A549 (cell line): Measurements from ENCODE around the gene BSCL2. TPM values are rescaled to one million over a fixed set of nuclear protein-coding genes. Genes with fewer than 3 reads are reported as not detected.

ENCODE experiments used
- ATAC-seq, 2 experiments: fragments of 200-7000 bp in 1 of 2; fragments of >200 bp in 1 of 2; cut with Nextera tagmentation in 1 of 2; cut with Tn5 transposase in 1 of 2; 3 replicates each; pipeline versions ENCODE4 v1.8.0 to v1.9.1; 2018 to 2020; ENCODE audit warnings: mild to moderate bottlenecking in 1 of 2, moderate library complexity in 1 of 2
- CTCF ChIA-PET: fragments of 300-600 bp; sonication (Branson Sonifier 250); formaldehyde crosslinking; extraction: SDS; loops from one replicate; lab custom pipeline; 2021; ENCODE audit warnings: antibody characterized with exemption, inconsistent platforms; lab: Yijun Ruan, JAX
- POLR2A ChIA-PET: fragments of 350-600 bp; formaldehyde crosslinking; extraction: SDS; loops from one replicate; lab custom pipeline; 2021; ENCODE audit warnings: antibody characterized with exemption, inconsistent platforms; lab: Yijun Ruan, JAX
- DNase-seq, 2 experiments: peaks; one replicate each; pipeline versions ENCODE4 v3.0.0 to v3.0.0-alpha.2; 2011 to 2016; ENCODE audit warnings: low read depth in 1 of 2, low spot score in 1 of 2
- FAIRE-seq: peaks from 2 replicates; lab custom pipeline; 2011; peaks lifted over from hg19 to GRCh38; lab: Jason Lieb, UNC
- H3K27ac ChIP-seq, 2 experiments: fragments of >200 bp; sonication (Bioruptor Twin); formaldehyde crosslinking; 3 replicates each; pipeline ENCODE4 v1.5.1; 2016 to 2017
- H3K4me1 ChIP-seq: fragments of >200 bp; sonication (Bioruptor Twin); formaldehyde crosslinking; 3 replicates; pipeline ENCODE4 v1.6.1; 2016
- H3K4me2 ChIP-seq: fragments of >200 bp; sonication (Bioruptor Twin); formaldehyde crosslinking; 3 replicates; pipeline ENCODE4 v1.6.1; 2016
- H3K4me3 ChIP-seq: fragments of >200 bp; sonication (Bioruptor Twin); formaldehyde crosslinking; 3 replicates; pipeline ENCODE4 v1.5.1; 2016
- H3K9me3 ChIP-seq: fragments of >200 bp; sonication (Bioruptor Twin); formaldehyde crosslinking; 3 replicates; pipeline ENCODE4 v1.6.1; 2016
- CEBPB ChIP-seq, 2 experiments: fragments of >200 bp in 1 of 2; sonication (Bioruptor Twin) in 1 of 2; formaldehyde crosslinking in 1 of 2; IDR thresholded peaks; 2 replicates each; pipeline ENCODE4 v1.6.1; 2012 to 2016
- EHF ChIP-seq: fragments of 250-450 bp; sonication (Bioruptor Pico); IDR thresholded peaks from 2 replicates; pipeline ENCODE4 v1.5.0; 2020; ENCODE audit warnings: mild to moderate bottlenecking
- ESRRA ChIP-seq: fragments of 150-350 bp; IDR thresholded peaks from 2 replicates; pipeline ENCODE4 v1.6.1; 2014; ENCODE audit warnings: mild to moderate bottlenecking, low read length, borderline replicate concordance
- FOSB ChIP-seq: fragments of 250-450 bp; sonication (Bioruptor Pico); IDR thresholded peaks from 2 replicates; pipeline ENCODE4 v1.5.0; 2020; ENCODE audit warnings: mild to moderate bottlenecking, moderate library complexity
- GATA3 ChIP-seq: IDR thresholded peaks from 2 replicates; pipeline ENCODE4 v1.6.1; 2012; ENCODE audit warnings: borderline replicate concordance
- HDAC2 ChIP-seq: fragments of 200-600 bp; sonication (generic); IDR thresholded peaks from 2 replicates; pipeline ENCODE4 v1.6.1; 2016
- HEYL ChIP-seq: fragments of 250-450 bp; sonication (Bioruptor Pico); IDR thresholded peaks from 2 replicates; pipeline ENCODE4 v1.8.0; 2021; ENCODE audit warnings: mild to moderate bottlenecking, moderate library complexity
- HOXB13 ChIP-seq: fragments of 250-450 bp; sonication (Bioruptor Pico); IDR thresholded peaks from 2 replicates; pipeline ENCODE4 v1.5.0; 2020; ENCODE audit warnings: low read depth, mild to moderate bottlenecking, moderate library complexity
- HOXB5 ChIP-seq: fragments of 250-450 bp; sonication (Bioruptor Pico); IDR thresholded peaks from 2 replicates; pipeline ENCODE4 v1.5.0; 2020; ENCODE audit warnings: mild to moderate bottlenecking, moderate library complexity
- JUN ChIP-seq, 2 experiments: fragments of >200 bp; sonication (Bioruptor Twin); formaldehyde crosslinking; IDR thresholded peaks; 2 replicates in 1 of 2; 3 replicates in 1 of 2; pipeline ENCODE4 v1.6.1; 2016 to 2017
- KDM1A ChIP-seq: fragments of 200-600 bp; sonication (generic); IDR thresholded peaks from 2 replicates; pipeline ENCODE4 v1.6.1; 2016; ENCODE audit warnings: low read depth, mild to moderate bottlenecking
- KDM5A ChIP-seq: fragments of 200-600 bp; sonication (generic); IDR thresholded peaks from 2 replicates; pipeline ENCODE4 v1.6.1; 2016; ENCODE audit warnings: antibody characterized with exemption, mild to moderate bottlenecking
- MYC ChIP-seq: IDR thresholded peaks from 2 replicates; pipeline ENCODE4 v1.6.1; 2012; ENCODE audit warnings: mild to moderate bottlenecking, inconsistent platforms, low read length, improper control_type of control experiment, borderline replicate concordance
- NFE2L2 ChIP-seq: fragments of 150-350 bp; conservative IDR thresholded peaks from 2 replicates; pipeline ENCODE4 v1.6.1; 2014; ENCODE audit warnings: low read length
- POLR2AphosphoS2 ChIP-seq: conservative IDR thresholded peaks from 2 replicates; pipeline ENCODE4 v1.6.1; 2012; ENCODE audit warnings: low read length, improper control_type of control experiment, inconsistent platforms
- RAD21 ChIP-seq, 2 experiments: fragments of >200 bp in 1 of 2; sonication (Bioruptor Twin) in 1 of 2; formaldehyde crosslinking in 1 of 2; IDR thresholded peaks in 1 of 2; conservative IDR thresholded peaks in 1 of 2; 2 replicates in 1 of 2; 3 replicates in 1 of 2; pipeline ENCODE4 v1.6.1; 2012 to 2018; ENCODE audit warnings: inconsistent platforms in 1 of 2
- RARB ChIP-seq: fragments of 250-450 bp; sonication (Bioruptor Pico); IDR thresholded peaks from 2 replicates; pipeline ENCODE4 v1.8.0; 2021; ENCODE audit warnings: mild to moderate bottlenecking, moderate library complexity
- RFX5 ChIP-seq: fragments of 450-650 bp; IDR thresholded peaks from 2 replicates; pipeline ENCODE4 v1.7.1; 2014; ENCODE audit warnings: antibody characterized with exemption, mild to moderate bottlenecking, moderate library complexity
- SMC3 ChIP-seq: fragments of >200 bp; sonication (Bioruptor Twin); formaldehyde crosslinking; IDR thresholded peaks from 3 replicates; pipeline ENCODE4 v1.6.1; 2018; ENCODE audit warnings: inconsistent platforms
- SREBF2 ChIP-seq: fragments of 450-650 bp; IDR thresholded peaks from 2 replicates; pipeline ENCODE4 v1.6.1; 2014; ENCODE audit warnings: mild to moderate bottlenecking, moderate library complexity
- TFCP2L1 ChIP-seq: fragments of 250-450 bp; sonication (Bioruptor Pico); IDR thresholded peaks from 2 replicates; pipeline ENCODE4 v1.5.0; 2021; ENCODE audit warnings: mild to moderate bottlenecking
- USF2 ChIP-seq: fragments of 450-650 bp; IDR thresholded peaks from 2 replicates; pipeline ENCODE4 v1.6.1; 2014; ENCODE audit warnings: antibody characterized with exemption
- ZC3H11A ChIP-seq: fragments of 450-650 bp; IDR thresholded peaks from 2 replicates; pipeline ENCODE4 v1.6.1; 2014; ENCODE audit warnings: antibody characterized with exemption, mild to moderate bottlenecking
- ZFP36 ChIP-seq: fragments of 450-650 bp; IDR thresholded peaks from 2 replicates; pipeline ENCODE4 v1.6.1; 2014; ENCODE audit warnings: borderline replicate concordance; ENCODE audit not compliant: partially characterized antibody
- ZNF302 ChIP-seq: fragments of 250-450 bp; sonication (Bioruptor Pico); IDR thresholded peaks from 2 replicates; pipeline ENCODE4 v1.9.0; 2021; ENCODE audit warnings: inconsistent platforms, mild to moderate bottlenecking, moderate library complexity
- WGBS: methylation state at CpG from one replicate; pipeline ENCODE4 v1.1.6; 2017; ENCODE audit errors: missing lambda C conversion rate; 5-methylcytosine and 5-hydroxymethylcytosine counted together
- polyA plus RNA-seq, 4 experiments: library from polyadenylated mRNA; depleted of rRNA in 3 of 4; stranded (reverse); fragments of >200 nt; fragmentation: RNase III in 1 of 4; extraction: RNeasy Plus Mini Kit Qiagen cat#74134 plus additional on column Dnase treatment in 1 of 4; gene quantifications; 2 replicates in 3 of 4; 3 replicates in 1 of 4; pipeline ENCODE4 v1.2.3, GENCODE V29; 2011 to 2017
- TF ChIP-seq, protein P1 (sequence below): fragments of 150-350 bp; IDR thresholded peaks from 2 replicates; pipeline ENCODE4 v1.6.1; 2014; ENCODE audit warnings: low read depth, mild to moderate bottlenecking, low read length
- TF ChIP-seq, protein P2 (sequence below): fragments of >200 bp; sonication (Bioruptor Twin); formaldehyde crosslinking; IDR thresholded peaks from 3 replicates; pipeline ENCODE4 v1.6.1; 2016
- TF ChIP-seq, protein P3 (sequence below): fragments of >200 bp; sonication (Bioruptor Twin); formaldehyde crosslinking; IDR thresholded peaks from 3 replicates; pipeline ENCODE4 v1.5.1; 2016
- TF ChIP-seq, protein P4 (sequence below): fragments of 250-450 bp; sonication (Bioruptor Pico); IDR thresholded peaks from 2 replicates; pipeline ENCODE4 v1.5.0; 2021; ENCODE audit warnings: mild to moderate bottlenecking, moderate library complexity, borderline replicate concordance

BSCL2 gene
- polyA plus RNA-seq, 2 of the 4 experiments (the other 2 are of a cell fraction) = 63.0 to 63.9 TPM

- 92% methylated on average over 5 of the region's 5 CpGs for WGBS
- Histone ChIP-seq H3K27ac (peak overlapping the region in 1 of 2 experiments; percentile 91; a peak in 3 of 6 replicates), H3K4me3 (no peak overlapping the region), H3K9me3 (no peaks in the 10 kb centered on the region), H3K4me1 (peaks cover 41% of the 10 kb centered on the region), H3K4me2 (peak overlapping the region; percentile 89)
- POLR2A ChIA-PET = interaction anchor here (0.5 to 6.1 kb wide), 6 partner anchors 10 to 148 kb away, joined by 3 to 64 read pairs (median 3); partner anchors contain the start of genes B3GAT3, C11orf98, CSKMT and HNRNPUL2
- no peak for ATAC-seq
- no peak for TF ChIP-seq NFE2L2
- no peak for TF ChIP-seq MYC
- TF ChIP-seq, protein P1, sequence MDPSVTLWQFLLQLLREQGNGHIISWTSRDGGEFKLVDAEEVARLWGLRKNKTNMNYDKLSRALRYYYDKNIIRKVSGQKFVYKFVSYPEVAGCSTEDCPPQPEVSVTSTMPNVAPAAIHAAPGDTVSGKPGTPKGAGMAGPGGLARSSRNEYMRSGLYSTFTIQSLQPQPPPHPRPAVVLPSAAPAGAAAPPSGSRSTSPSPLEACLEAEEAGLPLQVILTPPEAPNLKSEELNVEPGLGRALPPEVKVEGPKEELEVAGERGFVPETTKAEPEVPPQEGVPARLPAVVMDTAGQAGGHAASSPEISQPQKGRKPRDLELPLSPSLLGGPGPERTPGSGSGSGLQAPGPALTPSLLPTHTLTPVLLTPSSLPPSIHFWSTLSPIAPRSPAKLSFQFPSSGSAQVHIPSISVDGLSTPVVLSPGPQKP = no peak
- TF ChIP-seq RFX5 = no peak
- TF ChIP-seq SMC3 = no peak
- no peak for TF ChIP-seq JUN (IDR thresholded peaks at IDR 0.05)
- no peak for TF ChIP-seq POLR2AphosphoS2
- no peak for TF ChIP-seq HDAC2
- TF ChIP-seq ZFP36 = no peak
- no peak for TF ChIP-seq FOSB
- no peak for TF ChIP-seq HOXB13
- no peak for TF ChIP-seq CEBPB (IDR thresholded peaks at IDR 0.05)
- no peak for TF ChIP-seq RARB (CRISPR knock-in tag)
- TF ChIP-seq, protein P2, sequence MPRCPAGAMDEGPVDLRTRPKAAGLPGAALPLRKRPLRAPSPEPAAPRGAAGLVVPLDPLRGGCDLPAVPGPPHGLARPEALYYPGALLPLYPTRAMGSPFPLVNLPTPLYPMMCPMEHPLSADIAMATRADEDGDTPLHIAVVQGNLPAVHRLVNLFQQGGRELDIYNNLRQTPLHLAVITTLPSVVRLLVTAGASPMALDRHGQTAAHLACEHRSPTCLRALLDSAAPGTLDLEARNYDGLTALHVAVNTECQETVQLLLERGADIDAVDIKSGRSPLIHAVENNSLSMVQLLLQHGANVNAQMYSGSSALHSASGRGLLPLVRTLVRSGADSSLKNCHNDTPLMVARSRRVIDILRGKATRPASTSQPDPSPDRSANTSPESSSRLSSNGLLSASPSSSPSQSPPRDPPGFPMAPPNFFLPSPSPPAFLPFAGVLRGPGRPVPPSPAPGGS = no peak
- TF ChIP-seq HEYL (CRISPR knock-in tag) = no peak
- no peak for TF ChIP-seq USF2
- DNase-seq = no peak
- FAIRE-seq = no peak
- CTCF ChIA-PET = interaction anchor here (0.7 to 5.3 kb wide), 11 partner anchors 8 to 334 kb away, joined by 3 to 37 read pairs (median 4); partner anchors contain the start of genes HNRNPUL2, LBHD1, TTC9C and UQCC3
Observed at GRCh38 chr11:62708392-62708791, 1.2 kb upstream of the BSCL2 start.

DNA sequence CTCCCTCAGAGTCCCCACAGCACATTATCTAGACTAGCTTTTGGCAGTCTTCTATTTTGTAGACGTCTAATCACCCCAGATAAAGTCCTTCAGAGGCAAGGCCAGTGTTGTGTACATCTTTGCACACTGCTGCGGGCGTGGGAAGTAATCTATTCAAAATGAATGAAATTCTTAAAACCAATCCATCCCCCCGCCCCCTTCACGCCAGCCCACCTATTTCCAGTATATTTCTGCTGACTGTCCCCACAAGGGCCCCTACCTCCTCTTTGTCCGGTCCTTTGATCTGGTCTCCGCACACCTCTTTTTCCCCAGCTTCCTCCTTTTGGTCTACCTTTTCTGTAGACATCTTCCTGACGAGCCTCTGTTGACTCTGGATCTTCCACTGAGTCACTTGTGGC lies 375 bp downstream of the BSCL2 start:
- Histone ChIP-seq H3K4me1 (peaks cover 26% of the 10 kb centered on the region), H3K4me3 (no peak overlapping the region), H3K4me2 (peak overlapping the region; percentile 78), H3K9me3 (no peaks in the 10 kb centered on the region), H3K27ac (peak overlapping the region in 1 of 2 experiments; percentile 92; a peak in 2 of 6 replicates)
- FAIRE-seq (no peak), ATAC-seq (no peak), DNase-seq (no peak)
- WGBS = 85% methylated on average over 8 of the region's 8 CpGs
- ChIA-PET CTCF (interaction anchor here (1.0 to 5.3 kb wide), 8 partner anchors 9 to 56 kb away, joined by 3 to 37 read pairs (median 6); partner anchors contain the start of genes HNRNPUL2, LBHD1, TTC9C and UQCC3), POLR2A (interaction anchor here (1.0 to 6.1 kb wide), 7 partner anchors 21 to 294 kb away, joined by 3 to 64 read pairs (median 7); partner anchors contain the start of genes C11orf98, CSKMT, EEF1G and HNRNPUL2)
- no peak for TF ChIP-seq HOXB13
- TF ChIP-seq SREBF2 = no peak
- no peak for TF ChIP-seq POLR2AphosphoS2
- no peak for TF ChIP-seq ZNF302 (CRISPR knock-in tag)
- no peak for TF ChIP-seq RFX5
- TF ChIP-seq, protein P1 = no peak
- TF ChIP-seq, protein P3, sequence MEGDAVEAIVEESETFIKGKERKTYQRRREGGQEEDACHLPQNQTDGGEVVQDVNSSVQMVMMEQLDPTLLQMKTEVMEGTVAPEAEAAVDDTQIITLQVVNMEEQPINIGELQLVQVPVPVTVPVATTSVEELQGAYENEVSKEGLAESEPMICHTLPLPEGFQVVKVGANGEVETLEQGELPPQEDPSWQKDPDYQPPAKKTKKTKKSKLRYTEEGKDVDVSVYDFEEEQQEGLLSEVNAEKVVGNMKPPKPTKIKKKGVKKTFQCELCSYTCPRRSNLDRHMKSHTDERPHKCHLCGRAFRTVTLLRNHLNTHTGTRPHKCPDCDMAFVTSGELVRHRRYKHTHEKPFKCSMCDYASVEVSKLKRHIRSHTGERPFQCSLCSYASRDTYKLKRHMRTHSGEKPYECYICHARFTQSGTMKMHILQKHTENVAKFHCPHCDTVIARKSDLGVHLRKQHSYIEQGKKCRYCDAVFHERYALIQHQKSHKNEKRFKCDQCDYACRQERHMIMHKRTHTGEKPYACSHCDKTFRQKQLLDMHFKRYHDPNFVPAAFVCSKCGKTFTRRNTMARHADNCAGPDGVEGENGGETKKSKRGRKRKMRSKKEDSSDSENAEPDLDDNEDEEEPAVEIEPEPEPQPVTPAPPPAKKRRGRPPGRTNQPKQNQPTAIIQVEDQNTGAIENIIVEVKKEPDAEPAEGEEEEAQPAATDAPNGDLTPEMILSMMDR = no peak
- no peak for TF ChIP-seq SMC3
- no peak for TF ChIP-seq NFE2L2
- TF ChIP-seq ESRRA = no peak
- no peak for TF ChIP-seq KDM5A
- TF ChIP-seq, protein P4, sequence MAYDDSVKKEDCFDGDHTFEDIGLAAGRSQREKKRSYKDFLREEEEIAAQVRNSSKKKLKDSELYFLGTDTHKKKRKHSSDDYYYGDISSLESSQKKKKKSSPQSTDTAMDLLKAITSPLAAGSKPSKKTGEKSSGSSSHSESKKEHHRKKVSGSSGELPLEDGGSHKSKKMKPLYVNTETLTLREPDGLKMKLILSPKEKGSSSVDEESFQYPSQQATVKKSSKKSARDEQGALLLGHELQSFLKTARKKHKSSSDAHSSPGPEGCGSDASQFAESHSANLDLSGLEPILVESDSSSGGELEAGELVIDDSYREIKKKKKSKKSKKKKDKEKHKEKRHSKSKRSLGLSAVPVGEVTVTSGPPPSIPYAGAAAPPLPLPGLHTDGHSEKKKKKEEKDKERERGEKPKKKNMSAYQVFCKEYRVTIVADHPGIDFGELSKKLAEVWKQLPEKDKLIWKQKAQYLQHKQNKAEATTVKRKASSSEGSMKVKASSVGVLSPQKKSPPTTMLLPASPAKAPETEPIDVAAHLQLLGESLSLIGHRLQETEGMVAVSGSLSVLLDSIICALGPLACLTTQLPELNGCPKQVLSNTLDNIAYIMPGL (CRISPR knock-in tag) = no peak
- TF ChIP-seq HEYL (CRISPR knock-in tag) = no peak
- TF ChIP-seq GATA3 = no peak
- no peak for TF ChIP-seq KDM1A
- no peak for TF ChIP-seq RAD21 (conservative IDR thresholded peaks at IDR 0.05 in 1 of 2, IDR thresholded peaks at IDR 0.05 in 1 of 2)
- TF ChIP-seq EHF (CRISPR knock-in tag) = no peak
- no peak for TF ChIP-seq TFCP2L1 (CRISPR knock-in tag)
- TF ChIP-seq ZC3H11A = no peak
- no peak for TF ChIP-seq HOXB5
